Panc1 (cell line): Measurements from ENCODE around the gene NIPAL3. TPM values are rescaled to one million over a fixed set of nuclear protein-coding genes. Genes with fewer than 3 reads are reported as not detected.

Experiments used
- ATAC-seq: fragments of 200-7000 bp; cut with Tn5 transposase; 2 replicates; pipeline ENCODE4 v1.9.1; 2020; ENCODE audit warnings: mild to moderate bottlenecking, moderate library complexity
- BruUV-seq: library from RNA; stranded (reverse); fragments of 400-500 nt; replicated peaks from 2 replicates; lab custom pipeline; 2021; lab: Mats Ljungman, UMichigan
- CTCF ChIA-PET: fragments of 300-600 bp; sonication (Branson Sonifier 250); formaldehyde crosslinking; loops from one replicate; lab custom pipeline; 2022; ENCODE audit warnings: antibody characterized with exemption; lab: Charles Lee
- POLR2A ChIA-PET: fragments of 300-600 bp; sonication (Branson Sonifier 250); formaldehyde crosslinking; loops from one replicate; lab custom pipeline; 2022; ENCODE audit warnings: antibody characterized with exemption; lab: Charles Lee
- DNase-seq: peaks from one replicate; pipeline ENCODE4 v3.0.0-alpha.2; 2010; ENCODE audit warnings: low read depth, low spot score
- H3K27ac ChIP-seq: 2 replicates; pipeline ENCODE4 v1.5.1; 2011; ENCODE audit warnings: mild to moderate bottlenecking, low read length, inconsistent platforms
- H3K27me3 ChIP-seq: fragments of 200-500 bp; sonication (Bioruptor generic); 2 replicates; pipeline ENCODE4 v1.6.0; 2014; ENCODE audit warnings: low read length, inconsistent platforms; ENCODE audit not compliant: control insufficient read depth, insufficient read depth
- H3K36me3 ChIP-seq: fragments of 200-500 bp; sonication (Bioruptor generic); 2 replicates; pipeline ENCODE4 v1.5.1; 2014; ENCODE audit warnings: inconsistent platforms, mild to moderate bottlenecking, low read length, moderate library complexity; ENCODE audit not compliant: control insufficient read depth, insufficient read depth
- H3K4me1 ChIP-seq: 2 replicates; pipeline ENCODE4 v1.5.1; 2011; ENCODE audit warnings: inconsistent platforms, mild to moderate bottlenecking, low read length, moderate library complexity; ENCODE audit not compliant: control insufficient read depth, insufficient read depth
- H3K4me3 ChIP-seq, 2 experiments: 2 replicates each; pipeline ENCODE4 v1.5.1; 2011 to 2012; ENCODE audit warnings: low read depth in 2 of 2, low read length in 2 of 2, mild to moderate bottlenecking in 2 of 2, inconsistent platforms in 1 of 2, moderate library complexity in 1 of 2
- H3K9me3 ChIP-seq: fragments of 200-500 bp; sonication (Bioruptor generic); 2 replicates; pipeline ENCODE4 v1.5.1; 2014; ENCODE audit warnings: low read depth, mild to moderate bottlenecking, inconsistent platforms, low read length, moderate library complexity; ENCODE audit not compliant: control insufficient read depth, insufficient read depth
- POLR2AphosphoS5 ChIP-seq: IDR thresholded peaks from 2 replicates; pipeline ENCODE4 v1.6.1; 2012; ENCODE audit warnings: mild to moderate bottlenecking, low read depth, low read length, moderate library complexity
- SIN3A ChIP-seq: IDR thresholded peaks from 2 replicates; pipeline ENCODE4 v1.6.1; 2012; ENCODE audit warnings: low read depth, mild to moderate bottlenecking, low read length, moderate library complexity, borderline replicate concordance; ENCODE audit not compliant: insufficient read depth
- TCF7L2 ChIP-seq: IDR thresholded peaks from 2 replicates; pipeline ENCODE4 v1.6.1; 2011; ENCODE audit warnings: mild to moderate bottlenecking, low read depth, low read length, inconsistent platforms
- in situ Hi-C: cut with HindIII; loops from 2 replicates; pipeline ENCODE4 v1.10.0; 2016; ENCODE audit warnings: low sequenced_read_pairs, low pct_unique_long_range_greater_than_20kb
- intact Hi-C: fragments of 100-400 bp; cut with micrococcal nuclease; formaldehyde crosslinking; loops from one replicate; pipeline ENCODE4 v1.10.0; 2022; ENCODE audit not compliant: unreplicated experiment
- total RNA-seq: library from RNA; stranded (reverse); gene quantifications from one replicate; pipeline ENCODE4 v1.2.1, GENCODE V29; 2021; ENCODE audit not compliant: unreplicated experiment
- TF ChIP-seq, protein P1 (sequence below), 2 experiments: IDR thresholded peaks; 2 replicates each; pipeline ENCODE4 v1.6.1; 2011 to 2012; ENCODE audit warnings: low read depth in 2 of 2, control low read depth in 1 of 2, low read length in 1 of 2, mild to moderate bottlenecking in 1 of 2, moderate library complexity in 1 of 2; ENCODE audit not compliant: insufficient read depth in 1 of 2
- TF ChIP-seq, protein P2 (sequence below): fragments of 450-650 bp; IDR thresholded peaks from 2 replicates; pipeline ENCODE4 v1.5.1; 2017; ENCODE audit warnings: mild to moderate bottlenecking

The NIPAL3 gene
- total RNA-seq, 1 experiment from 2014 or later: 13.6 TPM

DNA sequence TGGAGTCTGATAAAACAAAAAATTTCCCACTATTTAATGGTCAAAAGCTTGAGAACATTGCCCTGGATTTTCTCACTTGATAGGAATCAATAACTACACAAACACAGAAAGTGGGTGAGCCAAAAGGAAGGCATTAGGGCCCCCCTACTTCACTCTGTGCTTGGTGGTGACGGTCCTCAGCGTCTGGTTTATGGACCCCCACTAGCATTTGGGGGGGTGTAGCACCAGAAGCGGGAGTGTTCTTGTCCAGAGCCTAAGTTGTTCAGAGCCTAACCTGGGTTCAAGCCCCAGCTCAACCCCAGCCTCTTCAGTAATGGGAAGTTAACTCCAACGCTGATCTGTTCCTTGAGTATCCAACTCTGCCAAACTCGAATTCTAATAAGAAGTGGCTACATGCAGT lies 35.1 kb upstream of the NIPAL3 start:
- DNase-seq (no peak), ATAC-seq (no peak)
- Histone ChIP-seq H3K27me3 (no peaks in the 10 kb centered on the region), H3K36me3 (no peaks in the 10 kb centered on the region), H3K9me3 (no peaks in the 10 kb centered on the region), H3K4me3 (no peak overlapping the region), H3K27ac (peak overlapping the region; percentile 35; the same call in 1 of the 2 replicates), H3K4me1 (peaks cover 3% of the 10 kb centered on the region)
- in situ Hi-C loops: no loop called here
- ChIA-PET POLR2A (interaction anchor here (0.6 kb wide), 1 partner anchor 144 kb away, joined by 3 read pairs; no protein-coding TSS in a partner anchor), CTCF (no interaction called here)
- TF ChIP-seq, protein P1, sequence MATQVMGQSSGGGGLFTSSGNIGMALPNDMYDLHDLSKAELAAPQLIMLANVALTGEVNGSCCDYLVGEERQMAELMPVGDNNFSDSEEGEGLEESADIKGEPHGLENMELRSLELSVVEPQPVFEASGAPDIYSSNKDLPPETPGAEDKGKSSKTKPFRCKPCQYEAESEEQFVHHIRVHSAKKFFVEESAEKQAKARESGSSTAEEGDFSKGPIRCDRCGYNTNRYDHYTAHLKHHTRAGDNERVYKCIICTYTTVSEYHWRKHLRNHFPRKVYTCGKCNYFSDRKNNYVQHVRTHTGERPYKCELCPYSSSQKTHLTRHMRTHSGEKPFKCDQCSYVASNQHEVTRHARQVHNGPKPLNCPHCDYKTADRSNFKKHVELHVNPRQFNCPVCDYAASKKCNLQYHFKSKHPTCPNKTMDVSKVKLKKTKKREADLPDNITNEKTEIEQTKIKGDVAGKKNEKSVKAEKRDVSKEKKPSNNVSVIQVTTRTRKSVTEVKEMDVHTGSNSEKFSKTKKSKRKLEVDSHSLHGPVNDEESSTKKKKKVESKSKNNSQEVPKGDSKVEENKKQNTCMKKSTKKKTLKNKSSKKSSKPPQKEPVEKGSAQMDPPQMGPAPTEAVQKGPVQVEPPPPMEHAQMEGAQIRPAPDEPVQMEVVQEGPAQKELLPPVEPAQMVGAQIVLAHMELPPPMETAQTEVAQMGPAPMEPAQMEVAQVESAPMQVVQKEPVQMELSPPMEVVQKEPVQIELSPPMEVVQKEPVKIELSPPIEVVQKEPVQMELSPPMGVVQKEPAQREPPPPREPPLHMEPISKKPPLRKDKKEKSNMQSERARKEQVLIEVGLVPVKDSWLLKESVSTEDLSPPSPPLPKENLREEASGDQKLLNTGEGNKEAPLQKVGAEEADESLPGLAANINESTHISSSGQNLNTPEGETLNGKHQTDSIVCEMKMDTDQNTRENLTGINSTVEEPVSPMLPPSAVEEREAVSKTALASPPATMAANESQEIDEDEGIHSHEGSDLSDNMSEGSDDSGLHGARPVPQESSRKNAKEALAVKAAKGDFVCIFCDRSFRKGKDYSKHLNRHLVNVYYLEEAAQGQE (IDR thresholded peaks at IDR 0.05; ENCODE audit: insufficient read depth in 1 of 2, low read depth in 2 of 2, low read length in 1 of 2): no peak
- TF ChIP-seq TCF7L2 (no peak), POLR2AphosphoS5 (no peak), SIN3A (no peak)
- TF ChIP-seq, protein P2, sequence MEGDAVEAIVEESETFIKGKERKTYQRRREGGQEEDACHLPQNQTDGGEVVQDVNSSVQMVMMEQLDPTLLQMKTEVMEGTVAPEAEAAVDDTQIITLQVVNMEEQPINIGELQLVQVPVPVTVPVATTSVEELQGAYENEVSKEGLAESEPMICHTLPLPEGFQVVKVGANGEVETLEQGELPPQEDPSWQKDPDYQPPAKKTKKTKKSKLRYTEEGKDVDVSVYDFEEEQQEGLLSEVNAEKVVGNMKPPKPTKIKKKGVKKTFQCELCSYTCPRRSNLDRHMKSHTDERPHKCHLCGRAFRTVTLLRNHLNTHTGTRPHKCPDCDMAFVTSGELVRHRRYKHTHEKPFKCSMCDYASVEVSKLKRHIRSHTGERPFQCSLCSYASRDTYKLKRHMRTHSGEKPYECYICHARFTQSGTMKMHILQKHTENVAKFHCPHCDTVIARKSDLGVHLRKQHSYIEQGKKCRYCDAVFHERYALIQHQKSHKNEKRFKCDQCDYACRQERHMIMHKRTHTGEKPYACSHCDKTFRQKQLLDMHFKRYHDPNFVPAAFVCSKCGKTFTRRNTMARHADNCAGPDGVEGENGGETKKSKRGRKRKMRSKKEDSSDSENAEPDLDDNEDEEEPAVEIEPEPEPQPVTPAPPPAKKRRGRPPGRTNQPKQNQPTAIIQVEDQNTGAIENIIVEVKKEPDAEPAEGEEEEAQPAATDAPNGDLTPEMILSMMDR: no peak
- no TSS peak for BruUV-seq
- intact Hi-C loops: no loop called here

DNA sequence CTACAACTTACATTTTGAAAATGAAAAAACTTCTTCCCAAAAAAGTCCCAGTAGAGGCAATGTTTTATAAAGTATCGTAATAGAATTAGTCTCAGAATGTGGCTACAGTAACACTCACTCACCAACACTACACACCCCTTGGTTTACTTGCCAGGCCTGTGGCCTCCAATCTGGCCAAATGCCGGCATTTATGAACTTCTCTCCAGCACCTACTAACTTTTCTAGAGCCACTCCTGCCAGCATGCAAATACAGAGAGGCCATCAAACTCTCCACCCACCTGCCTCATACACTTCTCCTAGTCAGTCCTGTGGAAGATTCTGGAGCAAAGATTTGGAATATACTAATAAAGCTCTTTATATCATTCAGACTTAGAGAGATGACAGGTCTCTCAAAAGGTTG lies 34.3 kb upstream of the NIPAL3 start:
- H3K36me3 ChIP-seq: no peaks in the 10 kb centered on the region
- DNase-seq: no peak
- ATAC-seq: no peak
- TF ChIP-seq POLR2AphosphoS5: no peak
- TF ChIP-seq SIN3A: no peak
- TF ChIP-seq, protein P2: no peak
- no peak for TF ChIP-seq TCF7L2
- TF ChIP-seq, protein P1 (IDR thresholded peaks at IDR 0.05; ENCODE audit: insufficient read depth in 1 of 2, low read depth in 2 of 2, low read length in 1 of 2): no peak
- in situ Hi-C loops (no loop called here), intact Hi-C loops (no loop called here)
- no peak overlapping the region for H3K4me3 ChIP-seq
- no peaks in the 10 kb centered on the region for H3K27me3 ChIP-seq
- no TSS peak for BruUV-seq
- POLR2A ChIA-PET: no interaction called here
- no peak overlapping the region; the same call in 1 of the 2 replicates for H3K27ac ChIP-seq
- no peaks in the 10 kb centered on the region; the same call in 1 of the 2 replicates for H3K4me1 ChIP-seq
- no peaks in the 10 kb centered on the region for H3K9me3 ChIP-seq
- CTCF ChIA-PET: no interaction called here
